Stimulated activated memory B cell treated with anti-CD40 and anti-IgM and Interleukin-4, amounts not matched to agents 10 μg/mL and 1 μg/mL and 100 μg/mL, for 72 hours (primary cell): ENCODE results near the gene ARFIP1.

ENCODE experiments used
- ATAC-seq: fragments of 150-1000 bp; cut with Tn5 transposase; 2 replicates; pipeline ENCODE4 v1.10.0; 2021
- H3K27ac Mint-ChIP-seq: one replicate; pipeline ENCODE4 v1.8.0; 2022; ENCODE audit warnings: mild to moderate bottlenecking, mixed read lengths
- H3K27me3 Mint-ChIP-seq: one replicate; pipeline ENCODE4 v1.8.0; 2022; ENCODE audit warnings: mixed read lengths
- H3K36me3 Mint-ChIP-seq: one replicate; pipeline ENCODE4 v1.8.0; 2022; ENCODE audit warnings: mixed read lengths
- H3K4me1 Mint-ChIP-seq: one replicate; pipeline ENCODE4 v1.8.0; 2022; ENCODE audit warnings: mixed read lengths
- H3K4me3 Mint-ChIP-seq: one replicate; pipeline ENCODE4 v1.8.0; 2022; ENCODE audit warnings: mild to moderate bottlenecking, moderate library complexity, mixed read lengths
- H3K9me3 Mint-ChIP-seq: one replicate; pipeline ENCODE4 v1.8.0; 2022; ENCODE audit warnings: mixed read lengths

ARFIP1 gene

GRCh38 chr4:152776352-152776751 is 3.4 kb upstream of the ARFIP1 start:
- no peak for ATAC-seq
- Mint-ChIP-seq H3K27ac (no peak overlapping the region), H3K4me3 (no peak overlapping the region), H3K9me3 (no peaks in the 10 kb centered on the region), H3K4me1 (peaks cover 31% of the 10 kb centered on the region), H3K36me3 (no peaks in the 10 kb centered on the region), H3K27me3 (no peaks in the 10 kb centered on the region)

GRCh38 chr4:152777488-152777887 is 2.3 kb upstream of the ARFIP1 start:
- H3K27me3 Mint-ChIP-seq, result no peaks in the 10 kb centered on the region
- H3K27ac Mint-ChIP-seq, result no peak overlapping the region
- ATAC-seq, result no peak
- H3K4me1 Mint-ChIP-seq, result peaks cover 43% of the 10 kb centered on the region
- no peaks in the 10 kb centered on the region for H3K36me3 Mint-ChIP-seq
- no peak overlapping the region for H3K4me3 Mint-ChIP-seq
- H3K9me3 Mint-ChIP-seq, result no peaks in the 10 kb centered on the region

DNA sequence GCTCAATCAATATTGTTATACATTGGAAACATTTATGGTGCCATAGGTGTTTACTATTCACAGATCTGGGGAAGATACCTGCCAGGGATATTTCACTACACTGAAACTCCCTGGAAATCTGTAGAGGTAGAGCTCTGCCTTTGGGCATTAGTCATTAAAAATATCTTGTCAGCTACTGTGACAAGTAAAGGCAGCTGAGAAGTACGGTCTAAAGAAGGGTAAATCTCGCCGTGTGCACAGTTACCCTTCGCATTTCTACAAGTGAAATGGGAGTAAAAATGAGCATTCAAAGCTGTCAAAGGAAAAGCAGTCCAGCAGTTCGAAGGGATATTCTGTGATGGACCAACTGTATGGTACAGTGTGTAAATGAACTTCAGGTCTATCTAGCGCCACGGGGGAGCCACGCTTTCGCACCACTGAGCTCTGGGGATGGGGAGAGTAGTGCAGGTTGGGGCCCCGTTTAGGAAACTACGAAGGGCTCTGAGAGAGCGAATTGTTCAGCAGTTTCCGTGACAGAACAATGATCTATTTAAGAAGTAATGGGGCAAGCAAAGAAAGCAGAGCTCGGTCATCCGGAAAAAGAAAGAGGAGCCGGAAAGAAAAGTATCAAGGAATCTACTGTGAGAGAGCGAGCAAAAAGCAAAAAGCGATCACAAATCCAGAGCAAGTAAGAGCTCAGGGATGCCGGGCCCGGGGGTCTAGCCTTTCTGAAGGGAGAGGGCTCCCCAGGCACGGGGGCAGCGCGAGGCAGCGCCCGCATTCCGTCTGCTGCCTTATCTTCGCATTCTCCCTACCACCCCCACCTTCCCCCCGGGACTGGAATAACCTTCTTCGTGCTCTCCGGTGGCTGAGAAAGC is 870 bp upstream of the ARFIP1 start:
- Mint-ChIP-seq H3K9me3 (no peaks in the 10 kb centered on the region), H3K4me3 (peak overlapping the region; percentile 98), H3K4me1 (peaks cover 57% of the 10 kb centered on the region), H3K36me3 (no peaks in the 10 kb centered on the region), H3K27ac (peak overlapping the region; percentile 84), H3K27me3 (no peaks in the 10 kb centered on the region)
- ATAC-seq, result peak; percentile 42

DNA sequence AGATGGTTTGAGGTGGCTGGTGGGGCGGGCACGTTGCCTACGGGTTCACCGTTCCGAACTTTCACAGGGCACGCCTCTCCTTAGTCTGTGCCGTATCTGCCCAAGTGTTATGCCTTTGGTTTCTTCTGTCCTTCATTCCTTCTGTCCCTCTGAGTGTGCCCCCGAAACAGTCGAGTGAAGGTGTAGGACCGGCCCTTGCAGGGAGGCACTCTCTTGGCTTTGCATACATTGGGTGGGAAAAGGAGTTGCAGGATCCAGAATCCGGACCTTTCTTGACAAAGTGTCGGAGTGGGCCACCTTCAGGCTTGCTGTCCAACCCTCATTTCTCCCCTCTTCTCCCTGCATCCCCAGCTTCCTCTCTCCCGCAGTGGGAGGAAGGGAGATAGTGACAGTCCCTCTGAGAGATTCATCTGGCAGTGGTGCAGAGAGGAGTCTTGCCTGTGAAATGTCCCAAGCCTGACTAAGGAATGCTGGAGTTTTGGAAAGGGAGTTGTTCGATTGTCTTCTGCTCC is 569 bp downstream of the ARFIP1 start:
- no peaks in the 10 kb centered on the region for H3K36me3 Mint-ChIP-seq
- no peaks in the 10 kb centered on the region for H3K9me3 Mint-ChIP-seq
- peaks cover 68% of the 10 kb centered on the region for H3K4me1 Mint-ChIP-seq
- peak overlapping the region; percentile 84 for H3K27ac Mint-ChIP-seq
- peak; percentile 72 for ATAC-seq
- H3K27me3 Mint-ChIP-seq, result no peaks in the 10 kb centered on the region
- peak overlapping the region; percentile 98 for H3K4me3 Mint-ChIP-seq

- no peaks in the 10 kb centered on the region for H3K27me3 Mint-ChIP-seq
- no peak for ATAC-seq
- H3K4me3 Mint-ChIP-seq, result no peak overlapping the region
- H3K36me3 Mint-ChIP-seq, result no peaks in the 10 kb centered on the region
- peaks cover 68% of the 10 kb centered on the region for H3K4me1 Mint-ChIP-seq
- H3K9me3 Mint-ChIP-seq, result no peaks in the 10 kb centered on the region
- H3K27ac Mint-ChIP-seq, result no peak overlapping the region
Observed at GRCh38 chr4:152784490-152785350, 5.0 kb downstream of the ARFIP1 start.

DNA sequence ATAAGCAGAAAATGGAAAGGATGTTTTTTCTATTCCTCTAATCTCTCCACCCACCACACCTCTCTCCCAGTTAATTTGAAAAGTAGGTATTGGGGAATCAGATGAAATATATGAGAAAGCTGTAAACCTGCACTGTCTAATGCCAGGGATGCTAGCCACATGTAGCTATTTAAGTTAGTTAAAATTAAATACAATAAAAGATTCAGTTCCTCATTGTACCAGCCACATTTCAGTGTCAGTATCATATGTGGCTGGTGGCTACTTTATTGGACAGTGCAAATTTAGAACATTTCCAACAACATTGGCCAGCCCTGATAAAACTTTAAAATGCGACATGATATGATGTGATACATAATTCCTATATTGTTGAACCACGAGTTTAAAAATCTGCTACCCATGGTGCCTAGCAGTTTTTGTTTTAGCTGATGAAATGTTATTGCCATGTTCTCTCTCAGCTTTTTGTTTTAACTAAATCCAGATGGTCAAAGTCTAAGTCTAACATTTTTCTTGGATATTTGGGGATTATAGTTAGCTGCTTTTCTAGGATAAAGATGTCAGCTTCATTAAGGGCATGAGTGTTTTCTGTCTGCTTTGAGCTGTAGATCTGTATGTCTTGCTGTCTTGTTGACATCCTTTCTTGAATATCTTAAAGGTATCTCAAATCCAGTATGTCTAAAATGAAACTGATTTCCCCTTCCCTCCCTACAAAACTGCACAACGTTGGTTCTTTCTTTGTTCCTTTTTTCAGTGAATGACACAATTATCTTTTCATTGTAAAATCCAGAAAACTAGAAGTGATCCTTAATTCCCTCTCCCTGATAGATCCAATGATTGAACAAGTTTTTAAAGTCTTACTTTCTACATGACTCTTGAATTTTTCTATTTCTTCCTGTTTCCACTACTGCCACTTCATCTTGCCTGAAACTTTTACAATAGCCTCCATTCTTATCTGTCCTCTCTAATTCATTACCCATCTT is 6.2 kb downstream of the ARFIP1 start:
- Mint-ChIP-seq H3K27me3 (no peaks in the 10 kb centered on the region), H3K36me3 (no peaks in the 10 kb centered on the region), H3K4me1 (peaks cover 62% of the 10 kb centered on the region), H3K4me3 (peak overlapping the region; percentile 0), H3K27ac (peak overlapping the region; percentile 47), H3K9me3 (no peaks in the 10 kb centered on the region)
- ATAC-seq, result peak; percentile 34

DNA sequence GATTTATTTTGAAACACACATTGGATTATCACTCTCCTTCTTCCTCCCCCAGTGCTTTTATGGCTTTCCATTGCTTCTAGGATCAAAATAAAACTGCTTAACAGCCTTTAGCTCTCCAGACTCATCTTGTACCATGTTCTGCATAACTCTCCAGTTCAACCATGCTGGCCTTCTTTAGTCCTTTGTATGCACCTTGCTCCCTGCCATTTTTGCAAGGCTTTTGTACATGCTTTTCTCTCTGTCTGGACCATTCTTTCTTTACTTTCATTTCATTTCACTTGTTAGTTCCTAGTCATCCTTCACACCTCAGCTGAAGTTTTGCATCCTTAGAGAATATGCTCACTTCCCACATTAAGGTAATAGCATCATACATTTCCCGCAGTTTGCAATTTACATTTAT is 6.9 kb downstream of the ARFIP1 start:
- Mint-ChIP-seq H3K4me3 (peak overlapping the region; percentile 0), H3K9me3 (no peaks in the 10 kb centered on the region), H3K27me3 (no peaks in the 10 kb centered on the region), H3K4me1 (peaks cover 55% of the 10 kb centered on the region), H3K36me3 (no peaks in the 10 kb centered on the region), H3K27ac (peak overlapping the region; percentile 47)
- no peak for ATAC-seq

DNA sequence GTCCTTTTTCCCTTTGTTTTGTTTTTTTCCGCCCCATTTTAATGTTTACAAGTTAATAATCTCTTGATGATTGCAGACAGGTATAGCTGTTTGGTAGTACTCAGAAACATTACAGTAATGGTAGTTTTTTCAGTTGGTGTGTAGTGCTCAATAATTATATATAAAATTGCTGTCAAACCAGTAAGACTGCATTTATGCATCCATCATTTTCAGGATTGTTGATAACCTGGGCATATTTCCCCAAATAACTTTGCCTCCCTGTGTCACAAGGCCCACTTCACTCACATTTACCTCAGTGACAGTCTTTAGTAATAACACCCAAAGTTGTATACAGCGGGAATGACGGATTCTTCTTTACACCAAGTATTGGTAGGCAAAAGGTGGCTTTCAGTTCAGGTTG is 16.1 kb downstream of the ARFIP1 start:
- H3K27me3 Mint-ChIP-seq, result no peaks in the 10 kb centered on the region
- peaks cover 29% of the 10 kb centered on the region for H3K4me1 Mint-ChIP-seq
- no peaks in the 10 kb centered on the region for H3K9me3 Mint-ChIP-seq
- no peak overlapping the region for H3K4me3 Mint-ChIP-seq
- no peak for ATAC-seq
- H3K27ac Mint-ChIP-seq, result no peak overlapping the region
- H3K36me3 Mint-ChIP-seq, result peaks cover 24% of the 10 kb centered on the region

GRCh38 chr4:152803541-152803940 is 23.8 kb downstream of the ARFIP1 start:
- H3K27ac Mint-ChIP-seq, result no peak overlapping the region
- peaks cover 6% of the 10 kb centered on the region for H3K36me3 Mint-ChIP-seq
- no peak for ATAC-seq
- peaks cover 38% of the 10 kb centered on the region for H3K4me1 Mint-ChIP-seq
- no peak overlapping the region for H3K4me3 Mint-ChIP-seq
- no peaks in the 10 kb centered on the region for H3K27me3 Mint-ChIP-seq
- no peaks in the 10 kb centered on the region for H3K9me3 Mint-ChIP-seq

GRCh38 chr4:152805071-152805650 is 25.4 kb downstream of the ARFIP1 start:
- H3K27me3 Mint-ChIP-seq, result no peaks in the 10 kb centered on the region
- peaks cover 38% of the 10 kb centered on the region for H3K4me1 Mint-ChIP-seq
- no peaks in the 10 kb centered on the region for H3K9me3 Mint-ChIP-seq
- H3K27ac Mint-ChIP-seq, result no peak overlapping the region
- no peak overlapping the region for H3K4me3 Mint-ChIP-seq
- no peak for ATAC-seq
- peaks cover 7% of the 10 kb centered on the region for H3K36me3 Mint-ChIP-seq

DNA sequence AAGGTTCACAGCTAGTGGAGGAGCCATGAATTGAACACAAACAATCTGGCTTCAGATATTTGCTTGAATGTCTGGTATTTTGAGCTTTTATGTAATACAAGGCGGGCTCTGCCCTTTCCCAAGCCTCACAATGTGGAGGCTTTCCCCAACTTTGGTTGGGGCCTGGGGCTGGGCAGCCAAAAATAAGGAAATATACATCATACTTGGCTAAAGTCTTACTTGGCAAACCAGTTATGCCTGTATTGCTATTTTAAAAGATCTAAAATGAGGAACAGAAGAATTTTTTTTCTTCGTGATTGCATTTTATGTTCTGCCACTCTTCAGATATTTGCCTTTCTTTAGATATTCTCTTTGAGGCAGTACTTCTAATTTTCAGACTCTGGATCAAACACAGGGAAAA is 26.1 kb downstream of the ARFIP1 start:
- Mint-ChIP-seq H3K27ac (peak overlapping the region; percentile 30), H3K36me3 (peaks cover 13% of the 10 kb centered on the region), H3K9me3 (no peaks in the 10 kb centered on the region), H3K27me3 (no peaks in the 10 kb centered on the region), H3K4me1 (peaks cover 35% of the 10 kb centered on the region), H3K4me3 (no peak overlapping the region)
- ATAC-seq, result no peak

DNA sequence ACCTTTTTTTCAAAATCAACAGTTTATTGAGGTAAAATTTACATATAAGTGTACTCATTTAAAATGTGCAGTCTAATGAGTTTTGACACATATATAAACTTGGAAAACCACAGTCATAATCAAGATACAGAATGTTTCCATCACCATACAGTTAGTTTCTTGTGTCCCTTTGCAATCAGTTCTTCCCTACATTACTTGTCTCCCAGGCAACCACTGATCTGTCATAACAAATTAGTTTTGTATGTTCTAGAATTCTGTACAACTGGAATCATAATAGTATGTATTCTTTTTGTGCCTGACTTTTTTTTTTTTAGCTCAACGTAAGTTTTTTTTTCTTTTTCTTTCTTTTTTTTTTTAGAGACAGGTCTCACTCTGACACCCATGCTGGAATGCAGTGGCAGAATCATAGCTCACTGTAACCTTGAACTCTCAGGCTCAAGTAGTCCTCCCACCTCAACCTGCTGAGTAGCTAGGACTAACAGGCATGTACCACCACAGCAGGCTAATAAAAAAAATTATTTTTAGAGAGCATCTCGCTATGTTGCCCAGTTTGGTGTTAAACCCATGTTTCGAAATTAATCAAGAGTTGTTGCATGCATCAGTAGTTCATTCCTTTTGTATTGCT is 26.9 kb downstream of the ARFIP1 start:
- Mint-ChIP-seq H3K36me3 (peaks cover 21% of the 10 kb centered on the region), H3K4me1 (peaks cover 29% of the 10 kb centered on the region), H3K27ac (peak overlapping the region; percentile 30), H3K9me3 (no peaks in the 10 kb centered on the region), H3K4me3 (no peak overlapping the region), H3K27me3 (no peaks in the 10 kb centered on the region)
- no peak for ATAC-seq

GRCh38 chr4:152807294-152807829 is 27.6 kb downstream of the ARFIP1 start:
- no peak for ATAC-seq
- peaks cover 28% of the 10 kb centered on the region for H3K36me3 Mint-ChIP-seq
- H3K9me3 Mint-ChIP-seq, result peaks cover 3% of the 10 kb centered on the region
- H3K27ac Mint-ChIP-seq, result no peak overlapping the region
- H3K4me3 Mint-ChIP-seq, result no peak overlapping the region
- H3K4me1 Mint-ChIP-seq, result peaks cover 30% of the 10 kb centered on the region
- H3K27me3 Mint-ChIP-seq, result no peaks in the 10 kb centered on the region

DNA sequence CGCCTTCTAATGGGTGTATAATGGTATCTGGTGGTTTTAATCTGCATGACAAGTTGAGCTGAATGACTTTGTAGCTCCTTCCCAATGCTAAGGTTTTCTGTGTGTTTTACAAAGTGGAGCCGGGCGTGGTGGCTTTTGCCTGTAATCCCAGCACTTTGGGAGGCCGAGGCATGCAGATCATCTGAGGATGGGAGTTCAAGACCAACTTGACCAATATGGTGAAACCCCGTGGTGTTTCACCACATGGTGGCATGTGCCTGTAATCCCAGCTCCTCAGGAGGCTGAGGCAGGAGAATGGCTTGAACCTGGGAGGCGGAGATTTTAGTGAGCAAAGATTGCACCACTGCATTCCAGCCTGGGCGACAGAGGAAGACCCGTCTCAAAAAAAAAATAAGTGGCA is 28.9 kb downstream of the ARFIP1 start:
- H3K36me3 Mint-ChIP-seq, result peaks cover 40% of the 10 kb centered on the region
- no peak for ATAC-seq
- H3K27me3 Mint-ChIP-seq, result no peaks in the 10 kb centered on the region
- H3K4me1 Mint-ChIP-seq, result peaks cover 36% of the 10 kb centered on the region
- H3K27ac Mint-ChIP-seq, result no peak overlapping the region
- no peak overlapping the region for H3K4me3 Mint-ChIP-seq
- peaks cover 8% of the 10 kb centered on the region for H3K9me3 Mint-ChIP-seq
